HCT116 (cell line): ENCODE measurements around the gene SLC4A7.

ENCODE experiments used
- EZH2 ChIP-seq: fragments of 200-600 bp; sonication (generic); IDR thresholded peaks from 2 replicates; pipeline ENCODE4 v1.6.1; 2017; ENCODE audit warnings: antibody characterized with exemption, mixed run types
- JUND ChIP-seq: IDR thresholded peaks from 2 replicates; pipeline ENCODE4 v1.6.1; 2012
- TF ChIP-seq, protein P1 (sequence below): IDR thresholded peaks from 2 replicates; pipeline ENCODE4 v1.6.1; 2012

DNA sequence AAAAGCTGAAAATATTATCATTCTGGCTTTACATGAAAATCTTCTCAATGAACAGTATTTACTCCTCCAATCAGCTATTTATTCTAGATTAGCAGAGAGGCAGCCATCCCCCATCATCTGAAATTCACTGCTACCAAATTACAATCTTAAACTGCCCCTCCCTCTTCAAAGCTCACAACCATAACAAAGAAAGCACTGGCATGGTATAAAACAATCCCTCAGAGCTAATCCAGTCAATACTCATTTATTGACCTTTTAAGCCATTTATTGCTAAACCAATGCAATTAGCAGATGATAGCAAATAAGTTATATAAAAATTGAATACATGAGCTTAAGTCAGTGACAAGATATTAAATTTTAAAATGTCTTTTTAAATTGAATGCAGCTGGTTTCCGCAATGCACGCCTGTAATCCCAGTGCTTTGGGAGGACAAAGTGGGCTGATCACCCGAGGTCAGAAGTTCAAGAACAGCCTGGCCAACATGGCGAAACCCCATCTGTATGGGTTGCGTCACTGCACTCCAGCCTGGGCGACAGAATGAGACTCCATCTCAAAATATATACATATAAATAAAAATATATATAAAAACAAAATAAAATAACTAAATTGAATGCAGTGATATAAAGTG is 12.1 kb downstream of the SLC4A7 start:
- TF ChIP-seq, protein P1, sequence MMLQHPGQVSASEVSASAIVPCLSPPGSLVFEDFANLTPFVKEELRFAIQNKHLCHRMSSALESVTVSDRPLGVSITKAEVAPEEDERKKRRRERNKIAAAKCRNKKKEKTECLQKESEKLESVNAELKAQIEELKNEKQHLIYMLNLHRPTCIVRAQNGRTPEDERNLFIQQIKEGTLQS = no peak
- no peak for TF ChIP-seq JUND
- no peak for TF ChIP-seq EZH2
